Stimulated activated CD4-positive, alpha-beta T cell treated with anti-CD3 and anti-CD28 coated beads, Interleukin-4, amount 100 ng/mL, for 24 hours (primary cell): ENCODE results near the gene OR52I1.

Source experiments
- DNase-seq: peaks from one replicate; pipeline ENCODE4 v3.0.0-alpha.2; 2020

OR52I1 gene

DNA sequence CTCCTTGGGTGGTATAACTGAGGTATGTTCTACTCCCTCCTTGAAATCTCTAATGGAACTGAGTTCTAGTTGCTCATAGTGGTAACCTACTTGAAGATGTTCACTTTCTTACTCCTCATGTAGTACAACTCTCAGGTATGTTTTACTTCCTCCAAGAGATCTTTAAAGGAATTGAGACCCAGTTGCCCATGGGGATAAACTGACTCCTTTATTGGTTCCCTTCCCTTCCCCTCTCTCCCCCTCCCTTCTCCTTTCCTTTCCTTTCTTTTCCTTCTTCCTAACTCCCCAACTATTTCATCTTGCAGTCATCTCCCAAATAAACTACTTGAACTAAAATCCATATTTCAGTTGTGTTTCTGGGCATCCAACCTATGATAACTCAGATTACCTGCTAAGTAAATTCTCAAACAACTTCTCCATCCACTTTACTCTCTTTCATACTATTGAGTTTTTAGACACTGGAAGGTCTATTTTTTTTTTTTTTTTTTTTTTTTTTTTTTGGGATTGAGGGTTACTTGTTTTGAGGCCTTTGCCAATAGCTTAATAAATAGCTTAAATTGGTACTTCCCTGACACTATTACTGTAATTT, 22.1 kb downstream of the OR52I1 start:
- DNase-seq = no peak

DNA sequence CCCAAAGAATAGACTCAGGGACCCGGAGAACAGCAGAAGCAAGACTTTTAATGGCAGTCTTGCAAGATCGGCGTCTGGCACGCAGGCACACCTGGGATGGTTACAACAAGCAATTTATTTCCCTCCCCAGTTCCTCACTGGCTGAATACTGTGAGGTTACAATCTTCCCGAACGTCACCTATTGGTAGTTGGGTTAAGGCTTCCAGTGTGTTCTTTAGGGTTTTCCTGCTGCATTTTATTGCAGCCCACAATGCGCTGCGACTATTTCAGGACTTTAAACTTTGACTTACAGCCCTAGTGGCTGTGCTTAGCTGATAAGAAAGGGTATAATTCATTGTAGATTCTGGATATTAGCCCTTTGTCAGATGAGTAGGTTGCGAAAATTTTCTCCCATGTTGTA, 25.7 kb downstream of the OR52I1 start:
- DNase-seq = no peak

DNA sequence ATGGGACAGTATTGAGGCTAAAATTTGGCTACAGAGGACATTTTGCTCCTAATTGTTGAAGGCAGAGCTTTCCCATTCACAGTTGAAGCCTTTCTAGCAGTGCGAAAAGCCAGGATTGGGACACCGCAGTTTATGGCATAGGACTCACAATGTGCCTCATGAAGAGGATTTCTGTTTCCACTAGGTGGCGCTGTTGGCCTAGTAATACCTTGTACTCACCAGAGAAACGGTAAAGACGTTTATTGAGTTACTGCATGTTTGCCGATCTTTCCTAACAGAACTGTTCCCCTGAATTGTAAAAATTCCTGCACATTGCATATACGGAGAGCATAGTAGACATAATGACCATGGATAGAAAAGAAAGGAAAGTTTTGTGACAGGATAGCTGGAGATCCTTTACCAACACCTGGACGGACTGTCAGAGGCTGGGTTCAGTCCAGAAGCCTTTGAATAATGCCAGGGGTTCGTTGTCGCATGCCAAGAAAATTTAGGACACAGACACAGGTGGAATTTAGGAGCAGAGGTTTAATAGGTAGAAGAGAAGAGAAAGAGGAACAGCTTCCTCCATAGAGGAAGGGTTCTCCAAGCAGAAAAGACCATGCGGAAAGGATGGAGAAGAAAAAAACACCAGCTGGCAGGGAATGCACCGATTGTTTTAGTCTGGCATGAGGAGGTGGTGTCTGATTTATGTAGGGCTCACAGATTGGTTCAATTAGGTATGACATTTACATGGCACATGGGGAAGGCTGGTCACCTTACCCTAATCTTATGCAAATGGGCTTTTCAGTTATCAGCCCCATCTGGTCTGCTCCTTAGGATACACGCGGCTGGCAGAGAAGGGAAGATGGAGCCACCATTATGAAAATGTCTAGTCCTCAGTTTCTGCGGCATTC, 32.6 kb downstream of the OR52I1 start:
- peak; percentile 51 for DNase-seq

DNA sequence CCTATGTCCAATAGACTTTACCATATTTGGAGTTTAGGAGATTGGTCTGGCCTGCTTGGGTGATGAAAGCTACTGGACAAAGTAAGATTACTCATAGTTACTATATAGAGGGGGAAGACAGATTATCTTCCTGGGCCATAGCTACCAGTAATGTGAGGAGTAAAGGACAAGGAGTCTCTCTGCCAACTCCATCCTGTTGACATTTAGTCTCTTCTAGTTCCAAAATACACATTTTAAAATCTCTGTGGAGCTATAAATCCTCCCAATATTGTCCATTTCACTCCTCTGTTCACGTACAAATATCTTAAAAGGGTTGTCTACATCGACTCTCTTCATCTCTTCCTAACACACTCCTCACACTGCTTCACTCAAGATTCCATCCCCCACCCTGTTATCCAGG, 42.3 kb downstream of the OR52I1 start:
- DNase-seq = no peak

DNA sequence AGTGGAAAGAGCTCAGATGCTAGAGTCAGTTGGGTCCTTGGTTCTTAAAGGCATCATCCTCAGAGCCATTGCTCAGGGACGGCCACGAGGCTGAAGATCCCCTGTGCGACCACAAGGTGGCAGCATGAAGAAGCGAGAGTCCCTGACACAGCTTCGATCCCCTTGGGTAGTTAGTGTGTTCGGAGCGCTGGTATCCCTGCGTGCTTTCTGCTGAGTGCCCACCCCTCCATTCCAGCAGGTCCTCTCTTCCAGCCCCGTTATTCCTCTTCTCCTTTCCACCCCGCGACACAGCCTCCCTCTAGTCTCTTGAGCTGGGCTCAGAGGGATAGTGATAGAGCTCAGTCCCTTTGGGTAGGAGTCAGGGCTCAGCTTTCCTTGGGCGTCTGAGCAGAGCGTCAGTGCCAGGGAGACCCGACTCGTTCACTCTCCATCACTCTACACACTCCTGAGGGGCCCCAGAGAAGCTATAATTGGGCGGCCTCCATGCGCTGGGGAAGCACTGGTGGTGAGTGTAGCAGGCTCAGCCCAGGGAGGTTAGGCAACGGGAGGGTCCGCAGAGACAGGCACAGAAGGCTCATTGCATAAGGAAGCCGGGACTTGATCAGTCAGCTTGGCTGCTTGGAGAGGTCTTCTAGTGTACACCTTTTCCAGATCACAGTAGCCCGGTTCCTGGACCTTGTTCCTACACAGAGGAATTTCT, 43.3 kb downstream of the OR52I1 start, which contains the start of gene OR51D1:
Gene OR51D1 (plus strand): TSS at position 516 of the 700 bp plus-strand sequence. CDS start 2,314 bp downstream, outside the sequence.
- peak; percentile 73 for DNase-seq

DNA sequence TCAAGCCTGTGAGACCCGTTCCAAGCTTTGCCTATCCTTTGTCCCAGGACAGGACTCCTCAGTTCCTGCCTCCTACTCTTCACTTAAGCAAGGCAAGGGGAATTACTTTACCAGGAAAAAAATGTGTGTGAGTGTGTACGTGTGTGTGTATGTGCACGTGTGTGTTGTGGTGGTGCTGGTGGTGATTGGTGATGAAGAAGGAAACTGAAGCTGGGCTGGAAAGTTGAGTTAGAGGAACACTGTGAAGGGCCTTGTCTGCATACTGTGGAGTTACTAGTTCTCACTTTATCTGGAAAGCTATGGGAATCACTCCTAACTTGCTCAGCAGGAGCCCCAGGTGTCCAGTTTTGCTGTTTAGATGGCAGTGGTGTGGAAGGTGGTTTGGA, 43.8 kb downstream of the OR52I1 start:
- no peak for DNase-seq

DNA sequence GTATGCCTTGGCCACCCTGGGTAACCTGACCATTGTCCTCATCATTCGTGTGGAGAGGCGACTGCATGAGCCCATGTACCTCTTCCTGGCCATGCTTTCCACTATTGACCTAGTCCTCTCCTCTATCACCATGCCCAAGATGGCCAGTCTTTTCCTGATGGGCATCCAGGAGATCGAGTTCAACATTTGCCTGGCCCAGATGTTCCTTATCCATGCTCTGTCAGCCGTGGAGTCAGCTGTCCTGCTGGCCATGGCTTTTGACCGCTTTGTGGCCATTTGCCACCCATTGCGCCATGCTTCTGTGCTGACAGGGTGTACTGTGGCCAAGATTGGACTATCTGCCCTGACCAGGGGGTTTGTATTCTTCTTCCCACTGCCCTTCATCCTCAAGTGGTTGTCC, 46.1 kb downstream of the OR52I1 start:
- no peak for DNase-seq

DNA sequence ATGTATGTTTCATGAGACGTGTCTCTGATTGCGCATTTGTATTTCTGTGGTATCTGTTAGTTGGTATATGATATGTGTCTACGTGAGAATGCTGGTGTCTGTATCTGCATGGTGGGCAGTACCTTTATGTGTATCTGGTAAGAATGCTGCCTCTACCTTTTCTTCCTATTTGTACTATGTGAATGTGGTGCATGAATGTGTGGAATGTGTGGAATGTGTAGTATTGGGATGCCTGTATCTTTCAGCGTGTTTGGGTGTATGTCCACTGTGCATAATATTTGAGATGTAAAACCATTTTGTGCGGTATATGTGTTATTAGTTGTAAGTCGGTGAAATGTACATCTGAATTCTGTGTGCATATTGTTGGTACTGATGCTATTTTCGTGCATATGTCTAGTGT, 47.7 kb downstream of the OR52I1 start:
- no peak for DNase-seq

DNA sequence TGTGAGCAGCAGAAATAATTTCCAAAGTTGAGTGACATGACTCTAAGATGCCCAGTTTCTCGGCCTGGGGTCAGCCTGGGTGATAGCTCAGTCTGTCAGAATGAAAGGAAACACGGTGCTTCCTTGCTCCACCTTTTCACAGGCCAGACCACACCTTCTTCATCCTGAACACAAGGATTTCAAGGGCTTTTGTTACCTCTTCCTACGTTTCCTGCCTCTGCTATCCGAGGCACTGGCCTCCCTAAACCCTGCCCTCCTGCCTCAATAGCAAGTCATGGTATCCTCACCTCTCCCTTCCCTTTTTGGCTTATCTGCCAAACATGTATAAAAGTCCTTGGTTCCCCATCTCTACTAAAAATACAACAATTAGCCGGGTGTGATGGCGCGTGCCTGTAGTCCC, 48.2 kb downstream of the OR52I1 start:
- DNase-seq = no peak

DNA sequence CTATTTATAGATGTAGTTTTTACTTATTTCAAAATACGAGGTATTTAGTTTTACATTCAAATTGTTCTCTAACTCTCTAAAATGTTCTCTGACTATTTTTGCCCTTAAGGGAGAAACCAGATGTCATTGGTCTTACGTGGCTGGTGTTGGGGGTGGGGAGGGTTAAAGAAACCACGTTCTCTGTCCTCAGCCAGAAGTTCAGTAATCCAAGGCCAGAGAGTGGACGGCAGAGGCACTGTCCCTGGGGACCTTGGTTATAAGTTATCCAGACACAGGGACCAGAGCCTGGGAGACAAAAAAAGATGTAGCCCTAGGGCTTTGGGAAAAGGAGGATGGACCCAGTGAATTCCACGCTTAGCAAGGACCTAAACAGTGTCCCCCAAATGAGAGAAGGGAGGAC, 49.2 kb downstream of the OR52I1 start:
- no peak for DNase-seq

DNA sequence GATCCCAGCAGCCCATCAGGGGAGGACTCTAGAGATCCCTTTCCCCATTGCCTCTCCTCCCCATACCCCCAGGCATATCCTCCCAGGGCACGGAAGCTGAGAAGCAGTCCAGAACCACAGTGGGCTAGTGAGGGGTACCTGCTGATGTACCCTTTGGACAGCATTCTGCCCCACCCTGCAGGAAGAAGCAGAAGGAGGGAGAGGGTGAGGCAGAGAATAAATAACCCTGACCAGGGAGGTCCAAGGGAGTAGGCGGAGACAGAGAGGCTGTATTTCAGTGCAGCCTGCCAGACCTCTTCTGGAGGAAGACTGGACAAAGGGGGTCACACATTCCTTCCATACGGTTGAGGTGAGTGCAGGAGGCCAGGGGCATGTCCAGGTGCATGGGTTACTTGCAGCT, 49.8 kb downstream of the OR52I1 start, which contains the start of gene OR51E1:
Gene OR51E1 (plus strand): TSS at position 301 of the 400 bp plus-strand sequence. CDS start 8,545 bp downstream, outside the sequence.
- no peak for DNase-seq

DNA sequence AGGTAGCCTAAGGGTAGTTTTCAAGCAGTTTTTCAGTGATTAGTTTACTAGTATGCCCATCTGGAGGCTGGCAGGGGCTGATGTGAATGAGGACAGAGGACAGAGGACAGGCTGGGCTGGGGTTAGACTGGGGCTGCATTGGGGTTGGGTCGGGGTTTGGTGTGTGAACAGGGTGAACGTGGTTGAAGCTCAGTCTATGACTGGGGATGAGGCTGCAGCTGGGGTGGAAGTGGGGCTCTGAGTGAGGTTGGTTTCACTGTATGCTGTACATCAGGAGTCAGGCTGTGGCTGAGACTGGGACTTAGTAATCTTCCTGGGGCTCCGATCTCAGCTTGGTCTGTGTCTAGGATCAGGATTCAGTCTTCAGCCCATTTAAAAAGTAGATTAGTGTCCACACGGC, 50.4 kb downstream of the OR52I1 start:
- no peak for DNase-seq
